ENCODE results near the gene SLC26A2. TPM values are rescaled to one million over a fixed set of nuclear protein-coding genes. Genes with fewer than 3 reads are reported as not detected.
A peak's percentile ranks its signal among the peaks of the same experiment; 100 is the strongest.

The SLC26A2 gene
- total RNA-seq, 4 donors from 2014 or later = 233 to 1,489 (median 1,023) TPM

DNA sequence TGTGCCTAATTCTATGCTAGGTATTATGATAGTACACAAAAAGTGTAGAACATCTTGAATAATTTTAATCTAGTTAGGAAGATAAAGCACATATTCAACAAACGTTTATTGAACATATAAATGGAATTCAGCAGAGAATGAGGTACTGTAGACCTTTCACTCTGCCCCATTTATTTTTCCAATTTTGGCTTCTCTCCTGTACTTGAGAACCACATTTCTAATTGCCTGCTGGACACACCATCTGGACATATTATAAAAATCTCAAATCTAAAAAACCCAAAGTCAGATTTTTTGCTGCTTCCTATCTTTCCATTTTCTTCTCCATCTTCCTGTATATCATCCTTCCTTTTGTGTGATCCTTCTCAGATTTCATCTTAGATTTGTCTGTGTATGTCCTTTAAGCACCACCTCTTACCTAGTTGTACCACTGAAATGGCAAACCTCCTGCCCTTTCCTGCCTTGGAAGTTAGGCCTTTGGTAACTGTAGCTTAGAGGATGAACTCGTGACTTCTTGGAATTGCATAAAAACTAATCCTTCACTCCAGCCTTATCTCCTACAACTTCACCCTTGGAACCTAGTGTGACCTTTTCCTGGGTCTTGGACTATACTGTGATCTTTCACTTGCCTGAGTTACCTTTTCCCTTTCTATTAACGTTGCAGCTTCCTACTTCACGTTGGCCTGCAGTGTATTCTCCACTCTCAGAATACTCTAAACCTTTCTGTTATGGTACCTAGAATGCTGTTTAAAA is 8.8 kb downstream of the SLC26A2 start:
- H3K4me3 ChIP-seq = no peak overlapping the region
- peaks cover 0 to 28% (median 5%) of the 10 kb centered on the region in 4 donors for H3K4me1 ChIP-seq
- no peak for DNase-seq
- H3K27ac ChIP-seq = no peak overlapping the region
- peaks cover 0 to 4% (median 0%) of the 10 kb centered on the region in 4 donors for H3K36me3 ChIP-seq
- TF ChIP-seq, protein P1, sequence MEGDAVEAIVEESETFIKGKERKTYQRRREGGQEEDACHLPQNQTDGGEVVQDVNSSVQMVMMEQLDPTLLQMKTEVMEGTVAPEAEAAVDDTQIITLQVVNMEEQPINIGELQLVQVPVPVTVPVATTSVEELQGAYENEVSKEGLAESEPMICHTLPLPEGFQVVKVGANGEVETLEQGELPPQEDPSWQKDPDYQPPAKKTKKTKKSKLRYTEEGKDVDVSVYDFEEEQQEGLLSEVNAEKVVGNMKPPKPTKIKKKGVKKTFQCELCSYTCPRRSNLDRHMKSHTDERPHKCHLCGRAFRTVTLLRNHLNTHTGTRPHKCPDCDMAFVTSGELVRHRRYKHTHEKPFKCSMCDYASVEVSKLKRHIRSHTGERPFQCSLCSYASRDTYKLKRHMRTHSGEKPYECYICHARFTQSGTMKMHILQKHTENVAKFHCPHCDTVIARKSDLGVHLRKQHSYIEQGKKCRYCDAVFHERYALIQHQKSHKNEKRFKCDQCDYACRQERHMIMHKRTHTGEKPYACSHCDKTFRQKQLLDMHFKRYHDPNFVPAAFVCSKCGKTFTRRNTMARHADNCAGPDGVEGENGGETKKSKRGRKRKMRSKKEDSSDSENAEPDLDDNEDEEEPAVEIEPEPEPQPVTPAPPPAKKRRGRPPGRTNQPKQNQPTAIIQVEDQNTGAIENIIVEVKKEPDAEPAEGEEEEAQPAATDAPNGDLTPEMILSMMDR (IDR thresholded peaks at IDR 0.05) = no peak
- no peak for TF ChIP-seq POLR2AphosphoS5 (IDR thresholded peaks at IDR 0.05)
- TF ChIP-seq EP300 (IDR thresholded peaks at IDR 0.05; ENCODE audit: low read depth) = no peak
- TF ChIP-seq POLR2A (IDR thresholded peaks at IDR 0.05) = no peak
- in situ Hi-C loops (cut with MboI; ENCODE audit: low pct_ligation_motif_present in 1 of 4, low pct_unique_long_range_greater_than_20kb in 1 of 4, low sequenced_read_pairs in 3 of 4) = loop anchor here in 2 of 4 donors (10.0 to 25.0 kb wide), 2 partner anchors 107 to 115 kb away; no protein-coding TSS in a partner anchor
- H3K27me3 ChIP-seq = no peaks in the 10 kb centered on the region
- intact Hi-C loops (cut with DNase I; ENCODE audit: low total_unique reads) = no loop called here
- WGBS, 2 donors (ENCODE audit: low coverage in 1 of 2) = 79 to 88% methylated on average over 4 of the region's 4 CpGs
- no peaks in the 10 kb centered on the region for H3K9me3 ChIP-seq

DNA sequence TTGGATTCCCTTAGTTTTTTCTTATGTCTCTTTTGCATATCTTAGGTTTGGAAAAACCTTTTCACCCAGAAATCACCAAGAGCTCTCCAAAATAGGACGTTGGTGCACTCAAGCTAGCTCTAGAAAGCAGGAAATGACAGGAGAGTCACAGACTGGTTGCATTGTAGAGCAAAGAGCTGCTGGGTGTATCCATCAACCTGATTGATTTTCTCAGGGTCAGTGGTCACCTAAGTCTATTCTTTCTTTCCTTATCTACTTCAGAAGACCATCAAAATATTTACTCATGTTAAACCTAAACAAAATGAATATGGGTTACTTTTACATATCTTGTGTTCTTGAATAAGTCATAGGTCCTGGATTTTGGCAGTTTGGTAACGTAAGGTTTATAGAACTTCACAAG is 14.9 kb downstream of the SLC26A2 start:
- no peak overlapping the region for H3K4me3 ChIP-seq
- in situ Hi-C loops (cut with MboI; ENCODE audit: low pct_ligation_motif_present in 1 of 4, low pct_unique_long_range_greater_than_20kb in 1 of 4, low sequenced_read_pairs in 3 of 4) (no loop called here), intact Hi-C loops (cut with DNase I; ENCODE audit: low total_unique reads) (no loop called here)
- no peak overlapping the region for H3K27ac ChIP-seq
- 58 to 59% methylated on average over 2 of the region's 2 CpGs for WGBS, 2 donors (ENCODE audit: low coverage in 1 of 2)
- H3K4me1 ChIP-seq = peaks cover 0 to 25% (median 2%) of the 10 kb centered on the region in 4 donors
- TF ChIP-seq POLR2AphosphoS5 (IDR thresholded peaks at IDR 0.05) = no peak
- TF ChIP-seq POLR2A (IDR thresholded peaks at IDR 0.05) = no peak
- TF ChIP-seq, protein P1 (IDR thresholded peaks at IDR 0.05) = no peak
- no peak for TF ChIP-seq EP300 (IDR thresholded peaks at IDR 0.05; ENCODE audit: low read depth)
- H3K9me3 ChIP-seq = no peaks in the 10 kb centered on the region
- H3K27me3 ChIP-seq = no peaks in the 10 kb centered on the region
- peaks cover 0 to 38% (median 15%) of the 10 kb centered on the region in 4 donors for H3K36me3 ChIP-seq
- no peak for DNase-seq

DNA sequence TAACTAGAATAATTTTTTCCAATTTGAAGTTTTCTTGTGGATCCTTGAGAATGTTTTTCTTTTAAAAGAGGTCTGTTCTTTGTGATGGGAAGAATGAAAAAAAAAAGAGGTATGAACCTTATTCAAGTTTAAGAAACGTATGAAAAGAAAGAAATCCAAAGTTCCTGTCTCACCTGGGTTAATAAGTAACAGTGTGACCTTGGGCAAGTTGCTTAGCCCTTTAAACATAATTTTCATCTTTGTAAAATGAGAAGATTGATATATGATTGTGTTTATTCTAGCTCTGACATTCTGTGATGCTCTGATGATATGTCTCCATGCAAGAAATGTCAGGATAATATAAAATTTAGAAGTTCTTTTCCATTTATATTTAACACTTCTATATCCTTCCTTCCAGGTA is 19.3 kb downstream of the SLC26A2 start:
- WGBS, 2 donors (ENCODE audit: low coverage in 1 of 2) = 42 to 53% methylated on average over 1 of the region's 1 CpG

DNA sequence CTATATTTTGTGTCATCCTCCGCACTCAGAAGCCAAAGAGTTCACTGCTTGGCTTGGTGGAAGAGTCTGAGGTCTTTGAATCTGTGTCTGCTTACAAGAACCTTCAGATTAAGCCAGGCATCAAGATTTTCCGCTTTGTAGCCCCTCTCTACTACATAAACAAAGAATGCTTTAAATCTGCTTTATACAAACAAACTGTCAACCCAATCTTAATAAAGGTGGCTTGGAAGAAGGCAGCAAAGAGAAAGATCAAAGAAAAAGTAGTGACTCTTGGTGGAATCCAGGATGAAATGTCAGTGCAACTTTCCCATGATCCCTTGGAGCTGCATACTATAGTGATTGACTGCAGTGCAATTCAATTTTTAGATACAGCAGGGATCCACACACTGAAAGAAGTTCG is 20.6 kb downstream of the SLC26A2 start:
- Histone ChIP-seq H3K4me3 (no peak overlapping the region), H3K9me3 (no peaks in the 10 kb centered on the region), H3K27me3 (no peaks in the 10 kb centered on the region), H3K4me1 (peaks cover 0 to 26% (median 3%) of the 10 kb centered on the region in 4 donors), H3K27ac (no peak overlapping the region), H3K36me3 (peaks cover 0 to 60% (median 26%) of the 10 kb centered on the region in 4 donors)
- DNase-seq = no peak
- whole genome bisulfite sequencing, 2 donors (ENCODE audit: low coverage in 1 of 2) = 77 to 94% methylated on average over 2 to 3 of the region's 3 CpGs
- intact Hi-C loops (cut with DNase I; ENCODE audit: low total_unique reads) (no loop called here), in situ Hi-C loops (cut with MboI; ENCODE audit: low pct_ligation_motif_present in 1 of 4, low pct_unique_long_range_greater_than_20kb in 1 of 4, low sequenced_read_pairs in 3 of 4) (loop anchor here (10.0 kb wide), 1 partner anchor 346 kb away; no protein-coding TSS in a partner anchor)
- TF ChIP-seq EP300 (IDR thresholded peaks at IDR 0.05; ENCODE audit: low read depth) (no peak), POLR2AphosphoS5 (IDR thresholded peaks at IDR 0.05) (no peak), POLR2A (IDR thresholded peaks at IDR 0.05) (no peak)
- TF ChIP-seq, protein P1 (IDR thresholded peaks at IDR 0.05) = no peak

More for the DNA sequence above, 19.3 kb downstream of the SLC26A2 start:
- Histone ChIP-seq H3K27me3 (no peaks in the 10 kb centered on the region), H3K4me3 (no peak overlapping the region), H3K27ac (peak overlapping the region in 1 of 4 donors; percentile 21), H3K4me1 (peaks cover 0 to 31% (median 3%) of the 10 kb centered on the region in 4 donors), H3K36me3 (peaks cover 0 to 63% (median 31%) of the 10 kb centered on the region in 4 donors), H3K9me3 (no peaks in the 10 kb centered on the region)
- TF ChIP-seq POLR2AphosphoS5 (IDR thresholded peaks at IDR 0.05) (no peak), EP300 (IDR thresholded peaks at IDR 0.05; ENCODE audit: low read depth) (no peak), POLR2A (IDR thresholded peaks at IDR 0.05) (no peak)
- TF ChIP-seq, protein P1 (IDR thresholded peaks at IDR 0.05) = no peak
- intact Hi-C loops (cut with DNase I; ENCODE audit: low total_unique reads) (no loop called here), in situ Hi-C loops (cut with MboI; ENCODE audit: low pct_ligation_motif_present in 1 of 4, low pct_unique_long_range_greater_than_20kb in 1 of 4, low sequenced_read_pairs in 3 of 4) (loop anchor here (10.0 kb wide), 1 partner anchor 345 kb away; no protein-coding TSS in a partner anchor)
- no peak for DNase-seq

All from transverse colon (tissue), 4 donors.